CD1c-positive myeloid dendritic cell (primary cell): Measurements from ENCODE around the gene ERRFI1.

Source experiments
- DNase-seq: peaks from one replicate; pipeline ENCODE4 v3.0.0-alpha.2; 2016; ENCODE audit errors: extremely low spot score

The ERRFI1 gene

DNA sequence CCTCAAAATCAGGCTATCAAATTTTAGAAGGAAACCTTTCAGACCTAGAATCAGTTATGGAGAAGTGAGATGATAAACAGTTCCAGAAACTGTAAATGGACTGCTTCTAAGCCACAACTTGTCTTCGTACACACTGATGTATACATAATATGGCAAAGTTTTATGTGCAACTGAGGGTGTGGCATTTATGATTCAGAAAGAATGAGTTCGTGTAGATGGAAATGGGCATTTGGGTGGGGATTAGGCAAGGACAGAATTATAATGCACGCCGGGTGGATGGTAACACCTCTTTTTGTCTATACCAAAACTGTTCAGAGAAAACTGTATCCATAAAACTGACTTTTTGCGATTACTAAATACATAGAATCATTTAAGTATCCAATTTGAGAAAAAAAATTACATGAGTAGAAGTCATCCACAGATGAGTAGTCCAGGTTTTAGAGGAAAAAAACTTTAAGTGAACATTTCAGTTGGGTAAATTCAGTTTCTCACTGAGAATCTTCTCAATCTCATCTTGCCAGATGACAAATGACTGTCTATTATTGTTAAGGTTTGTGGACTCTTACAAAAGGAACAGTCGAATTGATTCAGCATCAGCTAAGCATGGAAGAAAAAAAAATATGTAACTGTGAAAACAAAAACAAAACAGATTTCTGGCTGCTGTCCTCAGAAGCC, 22.5 kb downstream of the ERRFI1 start:
- DNase-seq, result no peak

DNA sequence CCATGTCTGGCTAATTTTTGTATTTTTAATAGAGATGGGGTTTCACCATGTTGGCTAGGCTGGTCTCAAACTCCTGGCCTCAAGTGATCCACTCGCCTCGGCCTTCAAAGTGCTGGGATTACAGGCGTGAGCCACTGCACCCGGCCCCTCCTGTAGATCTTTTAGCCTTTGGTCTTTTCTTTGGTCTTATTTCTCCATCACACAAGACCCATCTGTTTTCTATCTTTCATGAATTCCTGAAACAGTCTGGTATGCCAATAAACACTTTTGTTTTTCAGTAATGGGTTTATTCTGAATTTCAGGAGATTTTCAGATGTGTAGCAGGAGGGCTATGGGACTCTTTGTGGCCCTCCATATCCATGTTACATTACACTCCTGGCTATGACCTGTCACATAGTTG, 23.2 kb downstream of the ERRFI1 start:
- DNase-seq, result no peak

DNA sequence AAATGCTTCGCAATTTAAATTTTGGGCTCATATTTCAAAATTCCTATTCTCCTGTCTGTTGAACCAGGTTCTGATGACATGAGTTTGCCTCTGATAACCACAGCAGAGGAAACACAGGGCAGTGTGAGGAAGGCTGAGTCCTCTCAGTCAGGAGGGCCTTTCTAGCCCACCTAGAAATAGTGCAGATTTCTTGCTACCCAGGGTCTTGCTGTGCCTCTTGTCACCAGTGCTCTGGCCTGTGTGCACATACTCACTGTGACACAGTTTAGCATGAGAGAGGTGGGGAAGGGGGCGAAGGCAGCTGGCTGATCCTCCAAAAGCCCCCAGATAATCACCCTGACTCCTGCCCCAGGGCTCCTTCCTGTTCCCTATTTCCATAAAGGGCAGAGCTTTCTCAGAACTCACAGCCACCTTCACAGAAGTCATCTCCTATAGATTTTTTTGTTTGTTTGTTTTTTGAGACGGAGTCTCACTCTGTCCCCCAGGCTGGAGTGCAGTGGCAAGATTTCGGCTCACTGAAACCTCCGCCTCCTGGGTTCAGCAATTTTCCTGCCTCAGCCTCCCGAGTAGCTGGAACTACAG, 23.7 kb downstream of the ERRFI1 start:
- no peak for DNase-seq

DNA sequence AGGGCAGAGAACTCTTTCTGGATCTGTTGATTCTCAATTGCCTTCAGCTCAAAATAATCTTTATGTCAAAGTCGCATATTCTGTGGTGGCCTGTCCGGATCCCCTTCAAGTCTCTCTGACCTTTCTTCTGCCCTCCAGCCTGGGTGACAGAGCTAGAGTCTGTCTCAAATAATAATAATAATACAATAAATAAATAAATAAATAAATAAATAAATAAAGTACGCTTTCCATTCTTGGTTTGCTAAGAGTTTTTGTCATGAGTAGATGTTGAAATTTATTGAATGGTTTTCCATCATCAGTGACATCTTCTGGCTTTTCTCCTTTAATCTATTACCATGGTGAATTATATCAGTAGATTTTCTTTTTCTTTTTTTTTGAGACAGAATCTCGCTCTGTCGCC, 30.7 kb downstream of the ERRFI1 start:
- DNase-seq, result no peak

DNA sequence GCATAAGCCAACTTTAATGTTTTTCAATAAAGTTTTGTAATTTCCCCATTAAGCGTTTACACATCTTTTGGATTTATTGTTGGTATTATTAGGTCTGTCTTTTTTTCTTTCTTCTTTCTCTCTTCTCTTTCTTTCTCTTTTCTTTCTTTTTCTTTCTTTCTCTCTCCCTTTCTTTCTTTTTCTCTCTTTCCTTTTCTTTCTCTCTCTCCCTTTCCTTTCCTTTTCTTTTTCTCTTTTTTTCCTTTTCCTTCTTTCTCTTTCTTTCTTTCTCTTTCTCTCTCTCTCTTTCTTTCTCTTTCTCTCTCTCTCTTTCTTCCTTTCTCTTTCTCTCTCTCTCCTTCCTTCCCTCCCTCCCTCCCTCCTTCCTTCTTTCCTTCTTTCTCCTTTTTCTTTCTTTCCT, 31.3 kb downstream of the ERRFI1 start:
- no peak for DNase-seq

DNA sequence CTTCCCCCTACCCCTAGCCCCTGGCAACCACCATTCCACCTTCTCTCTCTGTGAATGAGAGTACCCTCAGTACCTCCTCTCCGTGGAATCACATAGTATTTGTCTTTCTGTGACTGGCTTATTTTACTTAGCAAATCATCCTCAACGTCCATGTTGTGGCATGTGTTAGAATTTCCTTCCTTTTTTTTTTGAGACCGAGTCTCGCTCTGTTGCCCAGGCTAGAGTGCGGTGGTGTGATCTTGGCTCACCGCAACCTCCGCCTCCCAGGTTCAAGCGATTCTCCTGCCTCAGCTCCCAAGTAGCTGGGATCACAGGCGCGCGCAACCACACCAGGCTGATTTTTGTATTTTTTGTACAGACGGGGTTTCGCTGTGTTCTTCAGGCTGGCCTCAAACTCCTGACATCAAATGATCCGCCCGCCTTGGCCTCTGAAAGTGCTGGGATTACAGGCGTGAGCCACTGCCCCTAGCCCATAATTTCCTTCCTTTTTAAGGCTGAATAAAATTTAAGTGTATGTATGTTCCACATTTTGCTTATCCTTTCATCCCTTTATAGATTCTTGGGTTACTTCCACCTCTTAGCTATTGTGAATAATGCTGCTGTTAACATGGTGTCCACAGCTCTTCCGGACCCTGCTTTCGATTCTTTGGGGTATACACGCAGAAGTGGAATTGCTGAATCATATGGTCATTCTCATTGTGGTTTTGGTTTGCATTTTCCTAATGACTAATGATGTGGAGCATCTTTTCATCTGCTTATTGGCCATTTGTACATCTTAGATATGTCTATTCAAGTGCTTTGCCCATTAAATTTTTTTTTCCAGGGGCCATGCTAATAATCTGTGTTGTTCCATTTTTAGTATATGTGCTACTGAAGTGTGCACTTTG, 32.3 kb downstream of the ERRFI1 start:
- no peak for DNase-seq

DNA sequence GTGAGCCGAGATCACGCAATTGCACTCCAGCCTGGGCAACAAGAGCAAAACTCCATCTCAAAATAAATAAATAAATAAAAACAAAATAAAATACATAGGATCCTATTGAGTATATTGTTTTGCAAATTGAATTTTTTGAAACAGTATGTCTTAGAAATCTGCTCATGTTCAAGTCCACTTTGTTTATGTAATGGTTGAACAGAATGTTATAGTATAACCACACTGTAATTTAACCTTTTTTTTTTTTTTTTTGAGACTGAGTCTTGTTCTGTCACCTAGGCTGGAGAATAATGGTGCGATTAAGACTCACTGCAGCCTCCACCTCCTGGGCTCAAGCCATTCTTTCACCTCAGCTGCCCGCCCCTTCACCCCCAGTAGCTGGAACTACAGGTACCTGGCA, 33.2 kb downstream of the ERRFI1 start:
- no peak for DNase-seq

DNA sequence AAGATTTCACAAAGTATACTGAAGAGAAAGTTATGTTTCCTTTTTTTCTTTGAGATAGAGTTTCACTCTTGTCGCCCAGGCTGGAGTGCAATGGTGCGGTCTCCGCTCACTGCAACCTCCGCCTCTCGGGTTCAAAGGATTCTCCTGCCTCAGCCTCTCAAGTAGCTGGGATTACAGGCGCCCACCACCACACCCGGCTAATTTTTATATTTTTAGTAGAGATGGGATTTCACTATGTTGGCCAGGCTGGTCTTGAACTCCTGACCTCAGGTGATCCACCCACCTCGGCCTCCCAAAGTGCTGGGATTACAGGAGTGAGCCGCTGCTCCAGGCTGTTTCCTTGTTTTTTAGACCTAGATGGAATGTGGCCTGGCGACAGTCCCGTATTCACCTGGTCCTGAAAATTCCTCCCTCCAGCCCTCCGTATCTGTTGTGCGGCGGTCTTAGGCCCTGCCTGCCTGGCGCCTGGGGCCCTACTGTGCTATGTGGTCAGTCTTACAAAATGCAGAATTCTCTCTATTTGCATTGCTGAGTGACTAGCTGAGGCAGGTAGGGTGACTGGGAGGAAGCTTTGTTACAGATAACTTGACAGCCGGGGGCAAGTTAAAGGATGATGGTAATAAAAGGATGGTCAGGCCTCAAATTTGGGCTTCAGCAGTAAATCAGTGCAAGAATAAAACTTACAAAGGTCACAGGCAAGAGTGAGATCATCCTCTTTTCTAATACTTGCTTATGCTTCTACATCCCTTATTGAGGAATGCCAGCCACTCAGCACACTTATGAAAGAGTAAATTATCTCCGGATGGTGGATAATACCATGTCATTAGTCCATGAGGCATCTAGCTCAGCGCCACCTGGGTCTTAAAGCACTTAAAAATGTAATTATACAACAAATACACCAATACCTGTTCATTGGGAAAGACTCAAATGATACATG, 34.3 kb downstream of the ERRFI1 start:
- DNase-seq, result no peak

DNA sequence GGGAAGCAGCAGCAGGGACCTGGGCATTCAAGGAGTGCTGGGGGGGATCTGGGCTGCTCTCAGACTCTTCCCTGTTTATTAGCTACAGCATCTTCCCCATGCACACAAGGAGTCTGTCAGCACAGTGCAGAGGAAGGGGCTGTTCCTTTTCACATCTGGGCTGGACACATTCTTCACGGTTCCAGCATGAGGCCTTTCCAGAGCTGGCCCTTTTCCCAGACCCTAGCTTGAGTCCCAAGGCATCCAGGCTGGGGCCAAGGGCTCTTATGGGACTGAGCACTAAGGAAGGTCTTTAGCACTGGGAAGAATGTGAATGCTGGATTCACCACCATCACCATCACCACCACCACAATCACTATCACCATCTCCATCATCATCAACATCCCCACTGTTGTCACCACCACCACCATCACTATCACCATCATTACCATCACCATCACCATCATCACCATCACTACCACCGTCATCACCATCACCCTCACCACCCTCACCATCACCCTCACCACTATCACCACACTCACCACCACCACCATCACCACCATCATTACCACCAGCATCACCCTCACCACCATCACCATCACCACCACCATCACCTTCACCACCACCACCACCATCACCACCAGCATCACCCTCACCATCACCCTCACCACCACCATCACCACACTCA, 36.2 kb downstream of the ERRFI1 start:
- no peak for DNase-seq

DNA sequence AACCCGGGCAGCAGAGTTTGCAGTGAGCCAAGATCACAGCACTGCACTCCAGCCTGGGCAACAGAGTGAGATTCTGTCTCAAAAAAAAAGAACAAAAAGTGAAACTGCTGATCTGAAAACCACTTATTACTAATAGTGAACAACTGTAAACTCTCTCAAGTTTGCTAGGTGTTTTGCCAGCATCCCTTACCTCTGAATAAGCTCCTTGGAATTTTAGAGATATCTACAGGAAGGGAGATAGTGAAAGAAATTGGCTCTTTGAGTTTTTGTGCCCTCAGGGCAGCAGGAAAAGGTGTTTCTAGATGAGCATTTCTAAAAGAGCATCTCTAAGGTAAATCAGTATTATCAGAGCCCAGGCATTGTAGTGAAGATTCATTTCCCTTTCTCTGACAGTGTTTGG, 37.5 kb downstream of the ERRFI1 start:
- DNase-seq, result no peak

DNA sequence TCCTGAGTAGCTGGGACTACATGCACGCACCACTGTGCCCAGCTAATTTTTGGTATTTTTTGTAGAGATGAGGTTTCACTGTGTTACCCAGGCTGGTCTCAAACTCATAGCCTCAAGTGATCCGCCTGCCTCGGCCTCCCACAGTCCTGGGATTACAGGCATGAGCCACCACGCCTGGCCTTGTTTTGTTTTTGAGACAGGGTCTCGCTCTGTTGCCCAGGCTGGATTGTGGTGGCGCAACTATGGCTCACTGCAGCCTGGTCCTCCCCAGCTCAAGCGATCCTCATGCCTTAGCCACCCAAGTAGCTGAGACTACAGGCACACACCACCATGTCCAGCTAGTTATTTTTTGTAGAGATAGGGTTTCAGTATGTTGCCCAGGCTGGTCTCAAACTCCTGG, 38.6 kb downstream of the ERRFI1 start:
- no peak for DNase-seq

DNA sequence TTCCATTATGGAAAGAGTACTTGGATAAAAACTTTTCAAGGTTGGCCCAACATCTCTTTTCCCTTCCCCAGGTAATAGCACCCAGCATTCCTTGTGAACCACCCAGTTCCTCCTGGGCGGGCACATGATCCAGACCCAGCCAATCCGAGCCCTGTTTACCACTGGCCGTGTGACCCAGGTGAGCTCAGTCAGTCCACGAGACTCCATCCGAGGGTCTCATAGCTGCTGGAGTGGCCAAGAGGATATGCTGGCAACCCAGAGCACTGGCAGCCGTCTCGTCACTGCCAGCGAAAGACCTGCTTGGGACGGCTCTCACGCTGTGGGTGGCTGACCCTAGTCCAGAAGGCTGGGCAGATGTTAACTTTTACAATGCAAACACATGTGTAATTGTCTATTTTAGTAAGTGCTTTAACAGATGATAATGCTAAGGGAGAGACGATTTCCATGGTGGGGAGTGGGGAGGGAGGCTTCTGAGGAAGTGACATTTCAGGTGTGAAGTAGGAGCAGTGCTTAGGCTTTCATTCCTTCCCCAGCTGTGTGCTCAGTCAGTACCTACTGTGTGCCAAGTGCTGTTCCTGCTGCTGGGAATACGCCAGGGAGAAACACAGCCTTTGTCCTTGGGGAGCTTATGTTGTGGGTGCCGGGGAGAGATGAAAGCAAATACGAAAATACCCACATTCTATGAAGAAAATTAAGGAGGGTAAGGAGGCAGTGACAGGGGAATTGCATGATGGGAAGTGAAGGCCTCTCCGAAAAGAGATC, 40.1 kb downstream of the ERRFI1 start:
- no peak for DNase-seq

DNA sequence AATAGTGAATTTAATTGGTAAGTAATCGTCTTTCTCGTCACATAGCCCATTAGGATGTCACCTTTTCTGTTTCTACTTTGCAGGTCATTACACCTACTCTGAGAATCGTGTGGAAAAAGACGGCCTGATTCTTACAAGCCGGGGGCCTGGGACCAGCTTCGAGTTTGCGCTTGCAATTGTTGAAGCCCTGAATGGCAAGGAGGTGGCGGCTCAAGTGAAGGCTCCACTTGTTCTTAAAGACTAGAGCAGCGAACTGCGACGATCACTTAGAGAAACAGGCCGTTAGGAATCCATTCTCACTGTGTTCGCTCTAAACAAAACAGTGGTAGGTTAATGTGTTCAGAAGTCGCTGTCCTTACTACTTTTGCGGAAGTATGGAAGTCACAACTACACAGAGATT, 41.3 kb downstream of the ERRFI1 start:
- DNase-seq, result no peak

DNA sequence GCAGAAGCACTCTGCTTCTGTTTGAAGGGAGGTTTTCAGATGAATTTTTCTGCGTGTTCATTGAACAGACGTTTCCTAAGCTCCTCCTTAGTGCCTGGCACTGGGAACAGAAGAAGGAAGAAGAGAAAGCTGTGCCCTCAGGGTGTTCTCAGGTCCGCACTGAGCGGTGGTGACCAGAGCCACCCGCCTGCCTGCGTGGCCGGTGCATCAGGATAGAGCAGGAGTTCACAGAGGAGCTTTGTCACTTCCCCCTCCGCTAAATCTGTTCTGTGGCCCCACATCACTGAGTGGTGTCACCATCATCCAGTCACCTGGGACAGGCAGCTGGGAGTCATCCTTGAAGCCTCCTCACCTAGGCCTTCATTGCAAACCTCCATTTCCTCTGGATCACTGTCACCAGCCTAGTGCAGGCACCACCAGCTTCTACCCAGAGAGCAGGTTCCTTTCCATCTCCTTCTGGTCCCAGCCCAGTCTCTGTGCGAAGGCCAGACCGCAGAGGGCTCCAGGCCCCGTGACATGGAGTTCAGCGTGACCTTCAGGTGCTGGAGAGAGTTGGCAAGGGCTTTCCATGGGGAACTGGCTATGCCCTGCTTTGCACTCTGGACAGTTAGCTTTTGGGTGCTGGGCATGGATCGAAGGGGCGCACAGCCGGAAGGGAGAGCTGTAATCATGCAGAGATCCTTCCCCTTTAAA, 42.9 kb downstream of the ERRFI1 start:
- DNase-seq, result no peak

DNA sequence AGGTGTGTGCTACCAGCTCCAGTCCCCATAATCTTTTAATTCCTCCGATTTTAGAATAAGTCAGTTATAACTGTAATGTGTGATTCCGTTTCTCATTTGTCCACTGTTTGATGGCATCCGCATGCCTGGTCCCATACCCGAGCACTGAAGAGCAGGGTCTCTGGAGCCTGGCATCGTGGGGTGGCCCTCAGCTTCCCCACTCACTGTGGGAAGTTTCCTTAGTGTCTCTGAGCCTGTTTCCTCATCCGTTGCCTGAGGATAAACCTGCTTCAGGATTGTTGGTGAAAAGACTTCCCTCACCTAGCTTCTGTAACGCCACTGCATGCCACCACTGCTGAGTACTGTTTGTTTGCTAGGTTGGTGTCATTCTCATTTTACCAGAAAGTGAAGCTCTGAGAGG, 45.1 kb downstream of the ERRFI1 start:
- no peak for DNase-seq

DNA sequence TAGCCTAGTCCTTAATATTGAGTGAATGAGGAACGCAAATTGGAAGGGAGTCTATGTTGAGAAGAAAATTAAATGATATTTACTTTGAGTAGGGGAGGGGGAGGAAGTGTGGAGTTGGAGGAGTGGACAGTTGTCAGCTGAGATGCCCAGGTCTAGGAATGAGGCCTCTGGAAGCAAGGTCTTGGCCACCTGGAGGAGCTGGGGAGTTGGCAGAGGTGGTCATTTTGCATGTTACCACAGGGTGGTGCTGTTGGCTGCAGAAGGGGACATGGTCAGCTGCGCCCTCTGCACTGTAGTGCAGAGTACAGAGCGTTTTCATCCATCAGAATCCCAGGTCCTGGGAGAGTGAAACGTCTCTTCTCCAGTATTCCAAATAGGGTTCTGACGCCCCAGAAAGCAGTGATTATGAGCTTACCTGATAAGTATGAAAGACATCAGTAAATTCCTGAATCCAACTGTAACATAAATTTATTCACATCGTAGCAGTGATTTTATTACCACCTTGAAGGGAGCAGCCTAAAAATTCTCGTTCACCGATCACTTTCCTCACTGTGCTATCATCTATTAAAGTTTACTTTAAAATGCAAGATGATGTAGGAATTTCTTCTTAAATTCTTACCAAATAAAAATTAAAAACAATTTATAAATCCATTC, 50.8 kb downstream of the ERRFI1 start:
- peak; percentile 43 for DNase-seq

DNA sequence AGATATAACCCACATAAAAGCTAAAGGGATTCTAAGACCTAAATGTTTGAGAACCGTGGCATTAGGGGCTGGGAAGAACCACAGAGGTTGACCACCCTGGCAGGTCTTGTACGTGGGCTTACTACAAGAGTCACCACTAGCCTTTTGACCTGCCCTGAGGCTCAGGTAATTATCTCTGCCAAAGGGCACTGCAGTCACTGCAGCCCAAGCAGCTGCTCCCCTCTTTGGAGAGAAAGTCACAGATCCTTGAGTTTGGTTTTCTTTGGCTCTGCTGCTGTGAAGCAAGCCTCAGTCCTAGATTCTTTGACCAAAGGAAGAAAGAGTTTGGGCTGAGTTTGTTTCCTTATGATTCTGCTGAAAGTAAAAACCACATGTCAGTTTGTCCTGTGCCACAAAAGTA, 53.0 kb downstream of the ERRFI1 start:
- no peak for DNase-seq

DNA sequence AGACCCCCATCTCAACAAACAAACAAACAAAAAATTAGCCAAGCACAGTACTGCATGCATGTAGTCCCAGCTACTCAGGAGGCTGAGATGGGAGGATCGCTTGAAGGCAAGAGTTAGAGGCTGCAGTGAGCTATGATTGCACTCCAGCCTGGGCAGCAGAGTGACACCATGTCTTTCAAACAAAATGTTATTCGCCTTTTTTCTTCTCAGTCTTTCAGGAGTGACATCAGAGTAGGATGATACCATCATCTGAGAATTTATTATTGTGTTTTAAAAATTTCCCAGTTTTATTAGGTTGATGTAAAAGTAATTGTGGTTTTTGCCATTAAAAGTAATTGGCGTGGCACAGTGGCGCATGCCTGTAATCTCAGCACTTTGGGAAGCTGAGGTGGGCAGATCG, 53.8 kb downstream of the ERRFI1 start:
- DNase-seq, result no peak

DNA sequence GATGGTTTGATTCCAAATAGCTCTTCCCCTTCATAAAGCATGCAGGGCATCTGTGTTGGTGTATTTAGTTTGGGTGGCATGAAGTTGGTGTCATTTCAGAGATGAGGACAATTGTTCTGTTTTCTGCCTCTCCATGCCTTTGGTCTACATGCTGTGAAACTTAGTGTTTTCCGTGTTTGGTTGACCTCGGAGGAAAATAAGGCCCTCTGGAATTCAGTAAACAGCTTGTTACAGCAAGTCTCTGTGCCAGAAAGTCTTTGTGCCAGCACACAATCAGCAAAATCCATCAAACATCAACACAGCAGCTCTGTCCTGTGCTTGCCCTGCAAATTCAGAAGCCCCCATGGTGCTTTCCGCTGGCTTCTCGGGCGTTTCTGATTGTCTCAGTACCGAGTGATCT, 55.1 kb downstream of the ERRFI1 start:
- no peak for DNase-seq

DNA sequence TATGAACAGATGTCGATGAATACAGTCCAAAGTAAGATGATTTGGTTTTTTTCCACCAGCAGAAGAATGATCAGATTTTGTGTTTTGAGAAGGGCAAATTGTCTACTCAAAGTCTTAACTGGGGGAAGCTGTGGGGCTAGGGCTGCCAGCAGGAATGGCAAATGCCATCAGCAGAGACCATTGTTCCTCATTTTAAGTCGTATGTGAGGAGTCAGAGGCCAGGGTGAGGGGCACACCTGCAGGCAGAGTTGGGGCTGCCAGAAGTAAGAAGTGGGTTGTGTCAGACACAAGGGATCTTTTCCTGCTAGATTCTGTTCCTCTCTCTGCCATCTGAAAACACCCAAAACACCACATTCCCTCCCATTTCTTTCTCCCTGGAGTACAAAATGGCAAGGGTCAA, 55.9 kb downstream of the ERRFI1 start:
- no peak for DNase-seq
